ENCODE results near the gene BRAP.
"Not testable (repeated sequence)": the region's sequence is repeated elsewhere in the genome, so short reads cannot be mapped to it uniquely, and the experiment has no call there.

BRAP gene

GRCh38 chr12:111672822-111673381 lies 12.9 kb downstream of the BRAP start:
- no peak for DNase-seq

GRCh38 chr12:111664961-111665865 lies 20.5 kb downstream of the BRAP start:
- no peak for DNase-seq

- no peak for DNase-seq
Observed at GRCh38 chr12:111664499-111664898, 21.3 kb downstream of the BRAP start.

- no peak for DNase-seq
Observed at GRCh38 chr12:111656016-111656415, 29.7 kb downstream of the BRAP start.

GRCh38 chr12:111655356-111655755 lies 30.4 kb downstream of the BRAP start:
- DNase-seq, result no peak

- DNase-seq, result no peak
Observed at GRCh38 chr12:111653596-111653995, 32.2 kb downstream of the BRAP start.

GRCh38 chr12:111652530-111652929 lies 33.2 kb downstream of the BRAP start:
- DNase-seq, result not testable (repeated sequence)

GRCh38 chr12:111650912-111651311 lies 34.8 kb downstream of the BRAP start:
- no peak for DNase-seq

GRCh38 chr12:111645433-111645832 lies 40.3 kb downstream of the BRAP start:
- no peak for DNase-seq

GRCh38 chr12:111643427-111643826 lies 42.3 kb downstream of the BRAP start:
- no peak for DNase-seq

GRCh38 chr12:111642681-111643426 lies 42.9 kb downstream of the BRAP start:
- DNase-seq, result no peak

- no peak for DNase-seq
Observed at GRCh38 chr12:111640506-111640905, 45.2 kb downstream of the BRAP start.

- DNase-seq, result no peak
Observed at GRCh38 chr12:111638556-111638955, 47.2 kb downstream of the BRAP start.

GRCh38 chr12:111636209-111636945 lies 49.4 kb downstream of the BRAP start:
- DNase-seq, result no peak

GRCh38 chr12:111635524-111635923 lies 50.2 kb downstream of the BRAP start:
- no peak for DNase-seq

GRCh38 chr12:111628505-111629260 lies 57.1 kb downstream of the BRAP start:
- no peak for DNase-seq

GRCh38 chr12:111626230-111626629 lies 59.5 kb downstream of the BRAP start:
- DNase-seq, result no peak

GRCh38 chr12:111624540-111624939 lies 61.2 kb downstream of the BRAP start:
- DNase-seq, result no peak

- not testable (repeated sequence) for DNase-seq
Observed at GRCh38 chr12:111617841-111618240, 67.9 kb downstream of the BRAP start.

GRCh38 chr12:111616177-111616623 lies 69.6 kb downstream of the BRAP start:
- DNase-seq, result no peak

GRCh38 chr12:111607239-111607638 lies 78.5 kb downstream of the BRAP start:
- DNase-seq, result no peak

- no peak for DNase-seq
Observed at GRCh38 chr12:111606767-111607230, 79.0 kb downstream of the BRAP start.

Data from CD4-positive, alpha-beta T cell treated with Interleukin-1 beta for 1 hour (primary cell).